DOHH2 (cell line): ENCODE measurements around the gene ZNHIT1.

ENCODE experiments used
- EZH2phosphoT487 ChIP-seq: fragments of 200-600 bp; sonication (generic); IDR thresholded peaks from 2 replicates; pipeline ENCODE4 v1.6.1; 2017; ENCODE audit warnings: borderline replicate concordance, mild to moderate bottlenecking, antibody characterized with exemption, low read length, moderate library complexity, mixed read lengths
- TF ChIP-seq, protein P1 (sequence below): fragments of 200-600 bp; sonication (generic); IDR thresholded peaks from one replicate; pipeline ENCODE4 v1.5.1; 2014; ENCODE audit warnings: antibody characterized with exemption, mild to moderate bottlenecking, low read depth, low read length; ENCODE audit not compliant: poor library complexity, severe bottlenecking

- TF ChIP-seq, protein P1, sequence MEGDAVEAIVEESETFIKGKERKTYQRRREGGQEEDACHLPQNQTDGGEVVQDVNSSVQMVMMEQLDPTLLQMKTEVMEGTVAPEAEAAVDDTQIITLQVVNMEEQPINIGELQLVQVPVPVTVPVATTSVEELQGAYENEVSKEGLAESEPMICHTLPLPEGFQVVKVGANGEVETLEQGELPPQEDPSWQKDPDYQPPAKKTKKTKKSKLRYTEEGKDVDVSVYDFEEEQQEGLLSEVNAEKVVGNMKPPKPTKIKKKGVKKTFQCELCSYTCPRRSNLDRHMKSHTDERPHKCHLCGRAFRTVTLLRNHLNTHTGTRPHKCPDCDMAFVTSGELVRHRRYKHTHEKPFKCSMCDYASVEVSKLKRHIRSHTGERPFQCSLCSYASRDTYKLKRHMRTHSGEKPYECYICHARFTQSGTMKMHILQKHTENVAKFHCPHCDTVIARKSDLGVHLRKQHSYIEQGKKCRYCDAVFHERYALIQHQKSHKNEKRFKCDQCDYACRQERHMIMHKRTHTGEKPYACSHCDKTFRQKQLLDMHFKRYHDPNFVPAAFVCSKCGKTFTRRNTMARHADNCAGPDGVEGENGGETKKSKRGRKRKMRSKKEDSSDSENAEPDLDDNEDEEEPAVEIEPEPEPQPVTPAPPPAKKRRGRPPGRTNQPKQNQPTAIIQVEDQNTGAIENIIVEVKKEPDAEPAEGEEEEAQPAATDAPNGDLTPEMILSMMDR = no peak
- no peak for TF ChIP-seq EZH2phosphoT487
Observed at GRCh38 chr7:101265622-101266516, 47.9 kb downstream of the ZNHIT1 start.
